Measurements from ENCODE around the gene CLDND1.

GRCh38 chr3:98536456-98537017 is 13.8 kb upstream of the CLDND1 start:
- TF ChIP-seq CTCF (IDR thresholded peaks at IDR 0.05): no peak
- no peak for TF ChIP-seq ZFX (IDR thresholded peaks at IDR 0.05; ENCODE audit: borderline replicate concordance)

All from 22Rv1 (cell line).